Measurements from ENCODE around the gene NUDCD3.

The NUDCD3 gene

DNA sequence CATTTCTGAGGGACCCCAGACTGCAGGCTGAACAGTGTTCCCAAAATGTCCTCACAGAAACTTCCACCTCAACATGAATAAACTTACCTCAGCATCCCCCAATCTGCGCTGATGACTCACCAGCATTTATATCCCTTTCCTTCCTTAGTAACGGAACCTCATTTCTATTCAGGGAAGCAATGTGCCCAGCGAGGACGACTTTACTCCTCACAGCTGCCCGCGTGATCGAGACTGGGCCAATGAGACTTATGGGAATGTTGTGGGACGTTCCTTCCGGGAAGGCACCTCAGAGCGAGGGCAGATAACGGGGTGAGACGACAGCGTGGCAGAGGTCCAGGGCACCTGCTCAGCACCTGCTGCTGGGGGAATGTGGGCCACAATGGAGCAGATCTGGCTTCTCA lies 91.9 kb downstream of the NUDCD3 start:
- no peak overlapping the region for H3K4me2 ChIP-seq (ENCODE audit: low read depth, low read length)
- H3K79me2 ChIP-seq (ENCODE audit: low read length) = peaks cover 18% of the 10 kb centered on the region
- no peak for DNase-seq
- no peak overlapping the region for H3K27ac ChIP-seq (ENCODE audit: low read length)
- H3K4me1 ChIP-seq (ENCODE audit: low read length) = no peaks in the 10 kb centered on the region
- H3K4me3 ChIP-seq (ENCODE audit: low read length) = no peak overlapping the region
- no peak overlapping the region for H3K9ac ChIP-seq (ENCODE audit: low read length)
- H3K36me3 ChIP-seq (replicated peaks; ENCODE audit: insufficient read depth, low read length) = peaks cover 4% of the 10 kb centered on the region; the same call in 1 of the 2 replicates
- H3K27me3 ChIP-seq (replicated peaks; ENCODE audit: insufficient read depth, low read length) = no peaks in the 10 kb centered on the region
- H3K9me3 ChIP-seq (replicated peaks; ENCODE audit: insufficient read depth, low read length) = no peaks in the 10 kb centered on the region
- TF ChIP-seq, protein P1, sequence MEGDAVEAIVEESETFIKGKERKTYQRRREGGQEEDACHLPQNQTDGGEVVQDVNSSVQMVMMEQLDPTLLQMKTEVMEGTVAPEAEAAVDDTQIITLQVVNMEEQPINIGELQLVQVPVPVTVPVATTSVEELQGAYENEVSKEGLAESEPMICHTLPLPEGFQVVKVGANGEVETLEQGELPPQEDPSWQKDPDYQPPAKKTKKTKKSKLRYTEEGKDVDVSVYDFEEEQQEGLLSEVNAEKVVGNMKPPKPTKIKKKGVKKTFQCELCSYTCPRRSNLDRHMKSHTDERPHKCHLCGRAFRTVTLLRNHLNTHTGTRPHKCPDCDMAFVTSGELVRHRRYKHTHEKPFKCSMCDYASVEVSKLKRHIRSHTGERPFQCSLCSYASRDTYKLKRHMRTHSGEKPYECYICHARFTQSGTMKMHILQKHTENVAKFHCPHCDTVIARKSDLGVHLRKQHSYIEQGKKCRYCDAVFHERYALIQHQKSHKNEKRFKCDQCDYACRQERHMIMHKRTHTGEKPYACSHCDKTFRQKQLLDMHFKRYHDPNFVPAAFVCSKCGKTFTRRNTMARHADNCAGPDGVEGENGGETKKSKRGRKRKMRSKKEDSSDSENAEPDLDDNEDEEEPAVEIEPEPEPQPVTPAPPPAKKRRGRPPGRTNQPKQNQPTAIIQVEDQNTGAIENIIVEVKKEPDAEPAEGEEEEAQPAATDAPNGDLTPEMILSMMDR (IDR thresholded peaks at IDR 0.05; ENCODE audit: low read length) = no peak
- TF ChIP-seq EZH2 (optimal IDR thresholded peaks at IDR 0.05; ENCODE audit: low read depth, low read length) = no peak
- TF ChIP-seq EZH2phosphoT487 (IDR thresholded peaks at IDR 0.05; ENCODE audit: low read length) = no peak
- H2AFZ ChIP-seq (ENCODE audit: low read length) = no peak overlapping the region
- no peaks in the 10 kb centered on the region for H4K20me1 ChIP-seq (ENCODE audit: insufficient read depth, low read length)
- H3F3A ChIP-seq (ENCODE audit: insufficient read depth, low read length) = no peaks in the 10 kb centered on the region
- H3K9me2 ChIP-seq (replicated peaks; ENCODE audit: insufficient read depth, low read length) = no peaks in the 10 kb centered on the region

DNA sequence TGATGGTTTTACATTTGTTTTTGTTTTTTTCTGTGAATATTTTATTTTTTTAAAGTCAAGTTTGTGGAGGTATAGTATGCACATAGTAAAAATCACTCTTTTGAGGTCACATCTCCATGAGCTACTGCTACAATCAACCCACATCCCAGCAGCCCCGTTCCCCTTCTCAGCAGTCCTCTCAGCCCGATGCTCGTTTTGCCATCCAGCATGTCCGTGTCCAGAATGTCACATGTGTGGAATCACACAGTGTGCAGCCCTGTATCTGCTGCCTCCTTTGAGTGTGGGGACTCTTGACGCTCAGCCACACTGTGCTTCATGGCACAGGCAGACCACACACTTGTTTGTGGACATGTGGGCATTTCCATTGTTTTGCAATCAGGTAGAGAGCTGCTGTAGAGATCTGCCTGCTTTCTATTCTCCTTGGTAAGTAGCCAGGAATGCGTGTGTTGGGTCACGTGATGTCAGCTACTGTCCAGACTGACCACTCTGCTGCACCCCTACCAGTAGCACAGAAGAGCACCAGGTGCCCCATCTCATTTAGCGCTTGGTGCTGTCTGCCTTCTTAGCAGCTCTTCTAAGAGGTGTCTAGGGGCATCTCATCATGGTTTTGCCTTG lies 93.4 kb downstream of the NUDCD3 start:
- Histone ChIP-seq H3K9me2 (replicated peaks; ENCODE audit: insufficient read depth, low read length) (no peaks in the 10 kb centered on the region), H3K4me1 (ENCODE audit: low read length) (no peaks in the 10 kb centered on the region), H3F3A (ENCODE audit: insufficient read depth, low read length) (no peaks in the 10 kb centered on the region), H2AFZ (ENCODE audit: low read length) (no peak overlapping the region), H3K9ac (ENCODE audit: low read length) (no peak overlapping the region), H3K79me2 (ENCODE audit: low read length) (peaks cover 18% of the 10 kb centered on the region), H3K4me2 (ENCODE audit: low read depth, low read length) (no peak overlapping the region), H3K4me3 (ENCODE audit: low read length) (no peak overlapping the region), H3K27me3 (replicated peaks; ENCODE audit: insufficient read depth, low read length) (no peaks in the 10 kb centered on the region), H3K36me3 (replicated peaks; ENCODE audit: insufficient read depth, low read length) (0 out of 2 replicates have a peak, but pooled peaks cover 4% of the 10 kb centered on the region), H4K20me1 (ENCODE audit: insufficient read depth, low read length) (no peaks in the 10 kb centered on the region), H3K27ac (ENCODE audit: low read length) (no peak overlapping the region), H3K9me3 (replicated peaks; ENCODE audit: insufficient read depth, low read length) (no peaks in the 10 kb centered on the region)
- TF ChIP-seq, protein P1 (IDR thresholded peaks at IDR 0.05; ENCODE audit: low read length) = no peak
- no peak for DNase-seq

DNA sequence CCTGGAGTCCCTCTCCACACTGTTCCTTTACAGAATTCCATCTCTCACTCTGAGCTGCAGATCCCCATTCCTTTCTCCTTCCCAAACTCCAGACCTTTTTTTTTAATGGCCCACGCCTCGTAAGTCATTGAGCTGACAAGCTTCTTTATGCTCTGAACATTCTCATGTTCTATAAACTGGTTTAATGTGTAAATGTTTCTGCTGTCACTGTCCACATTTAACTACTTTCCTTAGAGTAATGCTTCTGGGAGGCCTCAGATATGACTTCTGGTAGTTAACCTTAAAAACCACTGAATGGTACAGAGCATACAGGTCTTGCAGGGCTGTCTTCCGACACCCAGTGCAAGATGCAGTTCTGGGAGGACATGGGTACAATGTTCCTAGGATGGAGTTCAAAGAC lies 94.0 kb downstream of the NUDCD3 start:
- Histone ChIP-seq H3K9me2 (replicated peaks; ENCODE audit: insufficient read depth, low read length) (no peaks in the 10 kb centered on the region), H3K4me2 (ENCODE audit: low read depth, low read length) (no peak overlapping the region), H2AFZ (ENCODE audit: low read length) (no peak overlapping the region), H3K36me3 (replicated peaks; ENCODE audit: insufficient read depth, low read length) (0 out of 2 replicates have a peak, but pooled peaks cover 4% of the 10 kb centered on the region), H3K27me3 (replicated peaks; ENCODE audit: insufficient read depth, low read length) (no peaks in the 10 kb centered on the region), H3K4me1 (ENCODE audit: low read length) (no peaks in the 10 kb centered on the region), H3K27ac (ENCODE audit: low read length) (no peak overlapping the region), H3F3A (ENCODE audit: insufficient read depth, low read length) (no peaks in the 10 kb centered on the region), H3K79me2 (ENCODE audit: low read length) (peaks cover 18% of the 10 kb centered on the region), H4K20me1 (ENCODE audit: insufficient read depth, low read length) (no peaks in the 10 kb centered on the region), H3K9me3 (replicated peaks; ENCODE audit: insufficient read depth, low read length) (no peaks in the 10 kb centered on the region), H3K9ac (ENCODE audit: low read length) (no peak overlapping the region), H3K4me3 (ENCODE audit: low read length) (no peak overlapping the region)
- TF ChIP-seq, protein P1 (IDR thresholded peaks at IDR 0.05; ENCODE audit: low read length) = no peak
- no peak for TF ChIP-seq EZH2 (optimal IDR thresholded peaks at IDR 0.05; ENCODE audit: low read depth, low read length)
- TF ChIP-seq EZH2phosphoT487 (IDR thresholded peaks at IDR 0.05; ENCODE audit: low read length) = no peak
- DNase-seq = no peak

Measured in MM.1S (cell line).